NCI-H2227 treated with DMSO at 0.1 percent for 48 hours (cell line): Measurements from ENCODE around the gene GPR179.

Experiments used
- DNase-seq: peaks from one replicate; lab custom pipeline; 2025; lab: John Stamatoyannopoulos, UW

Gene GPR179

GRCh38 chr17:38343608-38344419, at the start of gene GPR179:
GPR179 (minus strand) TSS chr17:38343956; CDS start chr17:38343789, 167 bp downstream.
- DNase-seq = peak; percentile 55

DNA sequence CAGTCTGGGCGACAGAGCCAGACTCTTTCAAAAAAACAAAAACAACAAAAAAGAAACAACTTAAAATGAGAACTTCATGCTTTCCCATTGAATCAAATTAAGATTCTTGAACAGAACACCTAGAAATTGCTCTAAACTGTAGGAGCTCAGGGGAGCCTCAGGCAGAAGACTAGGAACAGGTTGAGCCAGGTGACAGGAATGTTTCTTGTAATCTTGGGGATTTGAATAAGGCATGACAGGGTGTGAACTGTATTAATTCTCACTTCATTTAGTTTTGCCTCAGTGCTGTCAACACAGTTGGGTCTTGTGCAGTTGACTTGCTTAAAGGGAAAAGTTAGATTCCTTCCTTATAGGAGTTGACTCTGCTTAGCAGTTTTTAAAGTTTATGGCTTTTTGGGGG, 35.7 kb upstream of the GPR179 start:
- no peak for DNase-seq

- DNase-seq = no peak
Measured at GRCh38 chr17:38369124-38369886, 25.5 kb upstream of the GPR179 start.

- no peak for DNase-seq
Measured at GRCh38 chr17:38364741-38365140, 21.0 kb upstream of the GPR179 start.

GRCh38 chr17:38363016-38363415, 19.3 kb upstream of the GPR179 start:
- no peak for DNase-seq

DNA sequence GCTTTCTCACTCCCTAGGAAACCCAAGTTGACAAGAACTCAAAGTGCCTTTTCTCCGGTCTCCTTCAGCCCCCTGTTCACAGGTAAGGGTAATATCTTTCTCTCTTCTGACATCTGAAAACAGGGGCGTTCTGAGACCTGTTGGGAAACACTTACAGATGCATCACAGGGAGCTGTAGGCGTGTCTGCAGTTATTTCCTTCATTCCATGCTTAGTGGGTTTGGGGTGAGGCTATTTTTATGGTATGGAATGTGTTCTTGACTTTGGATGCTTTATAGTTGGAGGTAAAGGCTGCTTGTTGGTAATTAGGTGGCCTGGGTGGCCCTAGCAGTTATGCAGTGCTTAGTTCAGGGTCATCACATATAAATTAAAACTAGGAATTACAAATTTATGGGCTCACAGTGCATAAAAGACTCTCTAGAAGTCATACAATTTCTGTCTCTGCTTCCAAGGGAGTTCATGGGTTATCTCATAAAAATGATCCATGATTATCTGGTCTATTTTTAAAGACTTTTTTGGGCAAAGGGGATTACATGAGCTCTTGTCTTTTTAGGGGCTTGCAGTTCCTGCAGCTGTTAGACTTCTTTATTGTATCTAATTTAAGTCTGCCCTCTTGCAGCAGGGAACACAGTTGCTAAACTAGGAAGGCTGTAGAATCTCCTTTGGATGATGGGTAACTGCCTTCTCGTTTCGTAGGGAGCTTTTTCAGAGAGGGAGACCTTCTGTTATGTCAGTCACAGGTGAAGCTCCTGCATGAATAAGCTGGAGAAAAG, 18.1 kb upstream of the GPR179 start:
- no peak for DNase-seq

DNA sequence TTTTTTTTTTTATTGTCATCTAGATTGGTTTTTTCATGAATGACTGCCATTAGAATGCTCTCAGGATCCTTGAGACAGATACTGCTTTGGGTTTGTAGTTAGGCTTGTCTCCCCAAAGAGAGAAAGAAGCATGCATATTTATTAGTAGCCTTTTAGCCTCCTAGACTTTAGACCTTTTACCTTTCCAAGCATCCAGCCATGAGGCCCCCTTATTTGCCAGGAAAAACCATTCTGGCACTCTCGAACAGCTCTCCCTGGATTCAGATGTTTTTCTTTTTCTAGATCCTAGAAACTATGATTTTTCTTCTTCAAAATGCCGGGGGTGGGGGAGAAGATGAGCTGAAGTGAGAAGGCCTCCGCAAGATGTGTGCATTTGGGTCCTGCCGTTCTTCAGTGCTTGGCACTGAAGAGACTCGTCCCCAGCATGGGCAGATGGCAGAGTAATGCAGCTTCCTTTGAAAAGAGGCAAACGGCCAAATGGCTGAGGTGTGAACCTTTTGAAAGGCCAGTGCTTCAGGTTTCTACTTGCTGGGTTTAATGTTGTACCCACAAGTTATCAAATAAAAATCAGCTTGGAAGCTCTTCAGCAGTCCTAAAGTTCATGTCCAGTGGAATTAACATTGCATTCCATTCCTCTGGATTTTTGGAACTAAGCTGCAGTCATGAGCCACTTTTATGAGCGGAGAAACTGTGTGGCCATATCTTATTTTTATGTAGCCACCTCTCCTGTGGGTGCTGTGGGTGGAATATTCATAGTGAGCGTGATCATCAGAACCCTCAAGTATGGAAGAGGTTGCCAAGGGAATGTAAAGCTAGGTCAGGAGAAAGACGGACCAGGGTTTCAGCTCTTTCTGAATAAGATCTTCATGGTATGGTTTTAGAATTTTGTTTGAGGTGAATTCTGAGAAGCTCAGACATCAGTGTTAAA, 15.1 kb upstream of the GPR179 start:
- DNase-seq = no peak

DNA sequence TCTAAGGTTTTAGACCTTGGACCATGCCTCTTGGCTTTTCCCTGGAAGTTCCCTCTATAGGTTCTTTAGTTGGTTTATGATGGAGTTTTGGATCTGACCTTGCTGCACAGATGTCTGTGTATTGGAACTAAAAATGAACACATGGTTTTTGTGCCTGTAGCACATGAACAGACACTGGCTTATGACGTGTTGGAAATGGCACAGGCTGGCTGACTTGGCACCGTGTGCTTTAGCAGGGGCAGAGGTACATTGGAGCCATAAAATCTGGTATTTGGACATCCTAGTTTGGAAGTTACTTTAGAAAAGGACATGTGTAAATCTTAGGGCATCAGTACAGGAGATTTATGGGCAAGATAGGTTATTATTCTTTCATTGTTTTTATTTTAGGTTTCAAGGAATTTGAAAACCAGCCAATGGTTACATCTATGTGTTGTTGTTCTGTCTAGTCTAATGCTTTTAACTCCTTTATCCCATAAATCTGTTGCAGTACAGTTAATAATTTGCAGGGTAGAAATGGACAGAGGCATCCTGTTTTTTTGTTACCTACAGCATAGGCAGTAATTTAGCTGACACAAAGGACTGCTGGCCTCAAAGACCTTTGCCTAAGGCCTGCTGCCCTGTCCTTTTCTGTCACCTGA, 13.8 kb upstream of the GPR179 start:
- DNase-seq = no peak

DNA sequence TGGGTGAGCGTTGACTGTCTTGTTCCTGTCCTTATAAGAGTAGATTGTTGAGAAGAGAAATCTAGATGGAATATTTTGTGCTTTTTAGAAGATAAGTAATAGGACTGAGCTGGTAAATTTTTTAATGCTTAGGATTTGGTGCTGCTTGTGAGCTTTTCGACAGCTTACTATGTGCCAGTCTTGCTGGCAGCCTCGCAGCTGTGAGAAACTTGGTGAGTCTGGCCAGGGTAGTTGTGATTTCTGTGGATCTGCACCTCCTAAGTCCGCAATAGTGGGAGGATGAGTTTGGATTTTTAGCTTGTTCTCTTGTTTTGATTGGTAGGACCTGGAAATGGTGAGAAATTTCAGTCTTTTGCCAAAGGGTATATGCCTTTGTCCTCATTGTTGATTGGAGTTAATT, 11.5 kb upstream of the GPR179 start:
- DNase-seq = no peak

DNA sequence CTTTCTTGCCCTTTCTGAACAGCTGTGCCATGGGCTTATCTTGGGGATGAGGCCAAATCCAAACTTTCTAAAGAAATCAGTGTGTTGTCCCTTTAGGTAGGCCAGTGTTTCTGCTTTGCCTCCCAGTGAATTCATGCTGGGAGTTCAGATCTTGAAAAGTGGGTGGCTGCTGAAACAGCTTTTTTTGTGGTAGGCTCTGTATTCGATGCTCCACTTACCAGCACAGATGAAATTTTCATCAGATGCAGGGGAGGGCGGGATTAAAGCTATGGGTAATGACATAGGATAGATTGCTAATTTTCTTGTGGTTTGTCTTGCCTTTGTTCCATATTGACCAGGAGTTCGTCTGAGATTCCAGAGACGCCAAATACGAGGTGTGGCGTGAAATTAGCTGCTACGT, 10.7 kb upstream of the GPR179 start:
- no peak for DNase-seq

GRCh38 chr17:38353668-38354067, 9.9 kb upstream of the GPR179 start:
- no peak for DNase-seq

DNA sequence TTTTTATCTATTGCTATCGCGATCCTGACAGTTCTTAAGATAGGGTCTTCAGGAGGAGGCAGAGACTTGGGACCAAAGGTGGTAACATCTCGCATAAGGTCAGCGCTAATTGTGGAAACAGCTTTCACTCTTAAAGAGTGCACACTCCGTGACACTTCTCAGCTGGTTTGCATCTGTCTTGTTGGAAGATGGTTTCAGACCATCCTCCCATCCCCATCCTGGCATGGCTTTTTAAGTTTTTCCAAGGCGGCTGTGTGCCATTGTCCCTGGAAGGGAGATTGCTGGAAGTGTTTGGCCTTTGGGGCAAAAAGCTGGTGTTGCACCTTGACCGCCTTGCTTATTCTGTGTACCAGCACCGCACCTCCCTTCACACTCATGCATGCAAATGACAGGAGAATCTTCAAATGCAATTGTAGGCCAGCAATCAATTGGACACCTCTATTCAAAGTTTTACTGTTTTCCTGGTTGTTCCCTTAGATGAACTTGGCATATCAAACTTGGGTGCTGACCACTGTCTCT, 9.4 kb upstream of the GPR179 start:
- no peak for DNase-seq

DNA sequence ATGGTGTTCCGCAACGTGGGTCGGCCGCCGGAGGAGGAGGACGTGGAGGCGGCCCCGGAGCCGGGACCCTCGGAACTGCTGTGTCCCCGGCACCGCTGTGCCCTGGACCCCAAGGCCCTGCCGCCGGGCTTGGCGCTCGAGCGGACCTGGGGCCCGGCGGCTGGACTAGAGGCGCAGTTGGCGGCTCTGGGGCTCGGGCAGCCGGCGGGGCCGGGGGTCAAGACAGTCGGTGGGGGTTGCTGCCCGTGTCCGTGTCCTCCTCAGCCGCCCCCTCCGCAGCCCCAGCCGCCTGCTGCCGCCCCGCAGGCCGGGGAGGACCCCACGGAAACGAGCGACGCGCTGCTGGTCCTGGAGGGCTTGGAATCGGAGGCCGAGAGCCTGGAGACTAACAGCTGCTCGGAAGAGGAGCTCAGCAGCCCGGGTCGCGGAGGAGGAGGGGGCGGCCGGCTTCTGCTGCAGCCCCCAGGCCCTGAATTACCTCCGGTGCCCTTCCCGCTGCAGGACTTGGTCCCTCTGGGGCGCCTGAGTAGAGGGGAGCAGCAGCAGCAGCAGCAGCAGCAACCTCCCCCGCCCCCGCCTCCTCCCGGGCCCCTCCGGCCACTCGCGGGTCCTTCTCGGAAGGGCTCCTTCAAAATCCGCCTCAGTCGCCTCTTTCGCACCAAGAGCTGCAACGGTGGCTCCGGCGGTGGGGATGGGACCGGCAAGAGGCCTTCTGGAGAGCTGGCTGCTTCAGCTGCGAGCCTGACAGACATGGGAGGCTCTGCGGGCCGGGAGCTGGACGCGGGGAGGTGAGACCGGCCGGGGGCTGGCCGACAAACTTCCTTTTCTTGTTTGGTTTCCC, 8.7 kb upstream of the GPR179 start:
- no peak for DNase-seq

DNA sequence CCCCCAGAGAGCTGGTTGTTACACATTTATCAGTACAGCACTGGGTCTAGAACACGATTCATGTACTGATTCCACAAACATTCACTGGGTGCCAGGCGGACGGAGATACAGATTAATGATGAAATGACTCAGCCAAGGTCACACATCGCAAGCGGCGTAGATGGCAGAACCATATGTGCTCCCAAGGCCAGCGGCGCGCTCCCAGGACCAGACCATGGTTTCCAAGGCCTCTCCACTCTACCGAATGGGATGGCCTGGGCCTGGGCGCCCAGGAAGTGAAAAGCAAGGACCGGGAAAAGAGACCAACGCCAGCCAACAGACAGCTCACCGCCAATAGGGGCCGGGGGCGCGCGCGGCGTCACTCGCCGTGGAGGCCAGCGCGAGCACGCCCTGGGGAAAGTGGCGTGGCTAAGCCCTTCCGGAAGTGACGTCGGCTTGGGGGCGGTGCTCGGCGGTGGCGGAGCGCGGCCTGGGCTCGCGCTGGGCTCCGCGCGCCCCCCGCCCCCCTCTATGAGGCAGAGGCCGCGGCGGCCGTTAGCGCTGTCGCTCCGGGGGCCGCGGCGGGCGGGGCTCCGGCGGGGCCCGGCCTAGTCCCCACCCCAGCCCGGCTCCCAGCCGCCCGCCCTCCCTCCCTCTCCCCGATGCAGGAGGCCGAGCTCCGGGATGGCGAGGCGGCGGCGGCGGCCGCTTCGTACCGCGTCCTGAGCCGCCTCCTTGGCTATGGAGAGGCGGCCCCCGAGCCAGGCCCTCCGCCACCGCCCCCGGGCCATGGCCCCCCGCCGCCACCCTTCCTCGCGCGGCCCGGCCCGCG, 7.9 kb upstream of the GPR179 start, which contains the start of gene SOCS7:
Gene SOCS7, plus strand, starts transcription at position 433 of the 811 bp plus-strand sequence. Its CDS starts 209 bp downstream, at position 642.
- DNase-seq = peak; percentile 95

GRCh38 chr17:38350035-38350434, 6.3 kb upstream of the GPR179 start:
- no peak for DNase-seq

GRCh38 chr17:38349097-38349730, 5.5 kb upstream of the GPR179 start:
- peak; percentile 82 for DNase-seq

GRCh38 chr17:38345743-38346142, 2.0 kb upstream of the GPR179 start:
- DNase-seq = no peak

DNA sequence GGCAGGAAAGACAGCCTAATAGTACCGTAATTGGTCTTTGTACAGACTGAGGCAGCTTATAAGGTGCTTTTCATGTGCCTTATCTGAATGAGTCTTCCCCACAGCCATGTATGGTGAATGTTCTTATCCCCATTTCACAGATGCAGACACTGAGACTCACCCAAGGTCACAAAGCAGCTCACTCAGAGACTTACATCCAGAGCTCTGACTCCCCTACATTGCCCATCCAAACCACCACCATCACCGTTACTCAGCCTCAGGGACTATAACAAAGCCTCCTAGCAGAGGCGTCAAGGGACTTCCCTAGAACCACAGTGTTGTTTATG, 627 bp upstream of the GPR179 start:
- DNase-seq = no peak
